ENCODE measurements around the gene CPSF4L. TPM values are rescaled to one million over a fixed set of nuclear protein-coding genes. Genes with fewer than 3 reads are reported as not detected.
A peak's percentile ranks its signal among the peaks of the same experiment; 100 is the strongest.

Gene CPSF4L
- polyA plus RNA-seq, 2 of the 4 experiments (the other 2 are of a cell fraction): 0.13 TPM; not detected in 1

DNA sequence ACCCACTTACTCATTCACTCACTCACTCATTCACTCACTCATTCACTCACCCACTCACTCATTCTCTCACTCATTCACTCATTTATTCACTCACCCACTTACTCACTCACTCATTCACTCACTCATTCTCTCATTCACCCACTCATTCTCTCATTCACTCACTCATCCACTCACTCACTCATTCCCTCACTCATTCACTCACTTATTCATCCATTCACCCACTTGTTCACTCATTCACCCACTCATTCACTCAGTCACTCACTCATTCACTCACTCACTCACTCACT is 7.6 kb upstream of the CPSF4L start:
- no peak for TF ChIP-seq FOSB (CRISPR knock-in tag; IDR thresholded peaks at IDR 0.05)
- TF ChIP-seq, protein P1, sequence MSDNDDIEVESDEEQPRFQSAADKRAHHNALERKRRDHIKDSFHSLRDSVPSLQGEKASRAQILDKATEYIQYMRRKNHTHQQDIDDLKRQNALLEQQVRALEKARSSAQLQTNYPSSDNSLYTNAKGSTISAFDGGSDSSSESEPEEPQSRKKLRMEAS (IDR thresholded peaks at IDR 0.05): no peak
- TF ChIP-seq RCOR1 (IDR thresholded peaks at IDR 0.05; ENCODE audit: low read depth, low read length): no peak
- TF ChIP-seq BCL3 (IDR thresholded peaks at IDR 0.05): no peak
- TF ChIP-seq RNF2 (IDR thresholded peaks at IDR 0.05; ENCODE audit: borderline replicate concordance, low read depth): no peak
- TF ChIP-seq JUN (IDR thresholded peaks at IDR 0.05): no peak
- TF ChIP-seq PHF8 (IDR thresholded peaks at IDR 0.05; ENCODE audit: borderline replicate concordance, low read depth): no peak
- TF ChIP-seq EHF (CRISPR knock-in tag; IDR thresholded peaks at IDR 0.05): no peak
- TF ChIP-seq NFE2L2 (conservative IDR thresholded peaks at IDR 0.05; ENCODE audit: low read length): no peak
- TF ChIP-seq FOSL2 (IDR thresholded peaks at IDR 0.05): no peak
- no peak for TF ChIP-seq FOSL2 (CRISPR knock-in tag; IDR thresholded peaks at IDR 0.05)
- TF ChIP-seq TFCP2L1 (CRISPR knock-in tag; IDR thresholded peaks at IDR 0.05): no peak
- no peak for TF ChIP-seq TP53 (CRISPR knock-in tag; IDR thresholded peaks at IDR 0.05)
- Histone ChIP-seq H3K4me3 (no peak overlapping the region), H3K4me1 (no peaks in the 10 kb centered on the region), H3K27ac (no peak overlapping the region), H3K9me3 (0 out of 3 replicates have a peak, but pooled peaks cover 4% of the 10 kb centered on the region), H3K4me2 (no peak overlapping the region)
- POLR2A ChIA-PET: interaction anchor here (1.0 kb wide), 1 partner anchor 39 kb away, joined by 3 read pairs; no protein-coding TSS in a partner anchor
- FAIRE-seq: no peak
- ATAC-seq: no peak
- CTCF ChIA-PET: interaction anchor here (1.1 to 24.4 kb wide), 6 partner anchors 14 to 101 kb away, joined by 4 to 975 read pairs (median 16); no protein-coding TSS in a partner anchor
- no peak for DNase-seq (ENCODE audit: low read depth in 1 of 2, low spot score in 1 of 2)

- 0 out of 3 replicates have a peak, but pooled peaks cover 4% of the 10 kb centered on the region for H3K9me3 ChIP-seq
- 80% methylated on average over 9 of the region's 9 CpGs for WGBS (ENCODE audit: missing lambda C conversion rate)
- no peak overlapping the region for H3K4me2 ChIP-seq
- H3K27ac ChIP-seq: no peak overlapping the region
- FAIRE-seq: no peak
- CTCF ChIA-PET: interaction anchor here (1.7 to 24.4 kb wide), 3 partner anchors 10 to 102 kb away, joined by 3 to 975 read pairs (median 68); no protein-coding TSS in a partner anchor
- POLR2A ChIA-PET: interaction anchor here (1.0 kb wide), 1 partner anchor 39 kb away, joined by 3 read pairs; no protein-coding TSS in a partner anchor
- DNase-seq (ENCODE audit: low read depth in 1 of 2, low spot score in 1 of 2): no peak
- H3K4me1 ChIP-seq: no peaks in the 10 kb centered on the region
- no peak overlapping the region for H3K4me3 ChIP-seq
- TF ChIP-seq, protein P2, sequence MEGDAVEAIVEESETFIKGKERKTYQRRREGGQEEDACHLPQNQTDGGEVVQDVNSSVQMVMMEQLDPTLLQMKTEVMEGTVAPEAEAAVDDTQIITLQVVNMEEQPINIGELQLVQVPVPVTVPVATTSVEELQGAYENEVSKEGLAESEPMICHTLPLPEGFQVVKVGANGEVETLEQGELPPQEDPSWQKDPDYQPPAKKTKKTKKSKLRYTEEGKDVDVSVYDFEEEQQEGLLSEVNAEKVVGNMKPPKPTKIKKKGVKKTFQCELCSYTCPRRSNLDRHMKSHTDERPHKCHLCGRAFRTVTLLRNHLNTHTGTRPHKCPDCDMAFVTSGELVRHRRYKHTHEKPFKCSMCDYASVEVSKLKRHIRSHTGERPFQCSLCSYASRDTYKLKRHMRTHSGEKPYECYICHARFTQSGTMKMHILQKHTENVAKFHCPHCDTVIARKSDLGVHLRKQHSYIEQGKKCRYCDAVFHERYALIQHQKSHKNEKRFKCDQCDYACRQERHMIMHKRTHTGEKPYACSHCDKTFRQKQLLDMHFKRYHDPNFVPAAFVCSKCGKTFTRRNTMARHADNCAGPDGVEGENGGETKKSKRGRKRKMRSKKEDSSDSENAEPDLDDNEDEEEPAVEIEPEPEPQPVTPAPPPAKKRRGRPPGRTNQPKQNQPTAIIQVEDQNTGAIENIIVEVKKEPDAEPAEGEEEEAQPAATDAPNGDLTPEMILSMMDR (IDR thresholded peaks at IDR 0.05): no peak
- TF ChIP-seq CBX8 (IDR thresholded peaks at IDR 0.05) (no peak), NFE2L2 (conservative IDR thresholded peaks at IDR 0.05; ENCODE audit: low read length) (no peak), POLR2A (IDR thresholded peaks at IDR 0.05; ENCODE audit: low read length) (no peak), HEYL (CRISPR knock-in tag; IDR thresholded peaks at IDR 0.05) (no peak), EP300 (IDR thresholded peaks at IDR 0.05) (no peak), FOSL2 (IDR thresholded peaks at IDR 0.05) (no peak), FOSL2 (CRISPR knock-in tag; IDR thresholded peaks at IDR 0.05) (no peak), RARB (CRISPR knock-in tag; IDR thresholded peaks at IDR 0.05) (no peak), ELK1 (IDR thresholded peaks at IDR 0.05; ENCODE audit: low read depth, low read length) (no peak), TFCP2L1 (CRISPR knock-in tag; IDR thresholded peaks at IDR 0.05) (no peak), HOXB5 (CRISPR knock-in tag; IDR thresholded peaks at IDR 0.05) (no peak), EHF (CRISPR knock-in tag; IDR thresholded peaks at IDR 0.05) (no peak)
- TF ChIP-seq, protein P3, sequence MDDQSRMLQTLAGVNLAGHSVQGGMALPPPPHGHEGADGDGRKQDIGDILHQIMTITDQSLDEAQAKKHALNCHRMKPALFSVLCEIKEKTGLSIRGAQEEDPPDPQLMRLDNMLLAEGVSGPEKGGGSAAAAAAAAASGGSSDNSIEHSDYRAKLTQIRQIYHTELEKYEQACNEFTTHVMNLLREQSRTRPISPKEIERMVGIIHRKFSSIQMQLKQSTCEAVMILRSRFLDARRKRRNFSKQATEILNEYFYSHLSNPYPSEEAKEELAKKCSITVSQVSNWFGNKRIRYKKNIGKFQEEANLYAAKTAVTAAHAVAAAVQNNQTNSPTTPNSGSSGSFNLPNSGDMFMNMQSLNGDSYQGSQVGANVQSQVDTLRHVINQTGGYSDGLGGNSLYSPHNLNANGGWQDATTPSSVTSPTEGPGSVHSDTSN (IDR thresholded peaks at IDR 0.05): no peak
- TF ChIP-seq, protein P4, sequence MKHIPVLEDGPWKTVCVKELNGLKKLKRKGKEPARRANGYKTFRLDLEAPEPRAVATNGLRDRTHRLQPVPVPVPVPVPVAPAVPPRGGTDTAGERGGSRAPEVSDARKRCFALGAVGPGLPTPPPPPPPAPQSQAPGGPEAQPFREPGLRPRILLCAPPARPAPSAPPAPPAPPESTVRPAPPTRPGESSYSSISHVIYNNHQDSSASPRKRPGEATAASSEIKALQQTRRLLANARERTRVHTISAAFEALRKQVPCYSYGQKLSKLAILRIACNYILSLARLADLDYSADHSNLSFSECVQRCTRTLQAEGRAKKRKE (CRISPR knock-in tag; IDR thresholded peaks at IDR 0.05; ENCODE audit: low read depth): no peak
- TF ChIP-seq, protein P5, sequence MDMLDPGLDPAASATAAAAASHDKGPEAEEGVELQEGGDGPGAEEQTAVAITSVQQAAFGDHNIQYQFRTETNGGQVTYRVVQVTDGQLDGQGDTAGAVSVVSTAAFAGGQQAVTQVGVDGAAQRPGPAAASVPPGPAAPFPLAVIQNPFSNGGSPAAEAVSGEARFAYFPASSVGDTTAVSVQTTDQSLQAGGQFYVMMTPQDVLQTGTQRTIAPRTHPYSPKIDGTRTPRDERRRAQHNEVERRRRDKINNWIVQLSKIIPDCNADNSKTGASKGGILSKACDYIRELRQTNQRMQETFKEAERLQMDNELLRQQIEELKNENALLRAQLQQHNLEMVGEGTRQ (IDR thresholded peaks at IDR 0.05): no peak
- peak; percentile 54 to 74 for ATAC-seq
These were observed 7.1 kb upstream of the CPSF4L start for GRCh38 chr17:73268582-73269328.

All from A549 (cell line).